HUES64 (cell line): ENCODE measurements around the gene LRBA.

ENCODE experiments used
- H3K27ac ChIP-seq: 2 replicates; pipeline ENCODE4 v1.7.0; 2013; ENCODE audit warnings: low read depth, low read length, inconsistent platforms
- H3K27me3 ChIP-seq: 2 replicates; pipeline ENCODE4 v1.6.1; 2013; ENCODE audit warnings: mild to moderate bottlenecking, low read length; ENCODE audit not compliant: insufficient read depth
- H3K36me3 ChIP-seq: 2 replicates; pipeline ENCODE4 v1.6.1; 2013; ENCODE audit warnings: mild to moderate bottlenecking, low read length; ENCODE audit not compliant: insufficient read depth
- H3K4me1 ChIP-seq: 2 replicates; pipeline ENCODE4 v1.6.1; 2013; ENCODE audit warnings: mild to moderate bottlenecking, low read length, moderate library complexity; ENCODE audit not compliant: insufficient read depth
- H3K4me3 ChIP-seq: 2 replicates; pipeline ENCODE4 v1.5.1; 2013; ENCODE audit warnings: mild to moderate bottlenecking, low read length, moderate library complexity
- H3K9ac ChIP-seq: 2 replicates; pipeline ENCODE4 v1.6.1; 2013; ENCODE audit warnings: mild to moderate bottlenecking, low read depth, low read length
- H3K9me3 ChIP-seq: 2 replicates; pipeline ENCODE4 v1.6.1; 2013; ENCODE audit warnings: low read depth, low read length; ENCODE audit not compliant: insufficient read depth
- WGBS: fragments of 150-250, 120-280 bp; methylation state at CpG from one replicate; pipeline ENCODE4 v1.1.7; 2013; ENCODE audit warnings: missing lambda C conversion rate; 5-methylcytosine and 5-hydroxymethylcytosine counted together

Gene LRBA

GRCh38 chr4:150906987-150907633 lies 108.0 kb downstream of the LRBA start:
- no peaks in the 10 kb centered on the region for H3K9me3 ChIP-seq
- H3K27ac ChIP-seq = no peak overlapping the region
- 0 out of 2 replicates have a peak, but pooled peaks cover 4% of the 10 kb centered on the region for H3K4me1 ChIP-seq
- WGBS = 96% methylated on average over 1 of the region's 3 CpGs
- H3K9ac ChIP-seq = no peak overlapping the region
- H3K27me3 ChIP-seq = no peaks in the 10 kb centered on the region
- H3K36me3 ChIP-seq = peaks cover 60% of the 10 kb centered on the region
- H3K4me3 ChIP-seq = no peak overlapping the region

DNA sequence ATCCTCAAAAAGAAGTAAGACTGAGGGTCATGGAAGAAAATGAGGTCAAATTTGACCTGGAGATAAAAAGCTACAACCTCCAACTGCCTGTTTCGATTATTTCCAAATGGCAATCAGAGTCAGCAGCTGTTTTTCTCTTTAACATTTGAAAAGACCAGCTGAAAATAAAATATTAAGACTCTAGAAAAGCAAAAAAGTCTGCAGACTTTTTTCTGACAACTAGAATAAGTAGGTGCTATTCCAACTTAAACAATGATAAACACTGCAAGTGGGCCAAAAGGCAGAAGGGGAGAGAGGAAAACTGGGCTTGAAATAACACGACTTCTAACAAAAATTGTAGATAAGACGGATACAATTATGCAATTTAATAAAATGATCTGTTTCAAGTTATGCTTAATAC lies 110.4 kb downstream of the LRBA start:
- Histone ChIP-seq H3K4me1 (0 out of 2 replicates have a peak, but pooled peaks cover 4% of the 10 kb centered on the region), H3K36me3 (peaks cover 56% of the 10 kb centered on the region), H3K27me3 (no peaks in the 10 kb centered on the region), H3K4me3 (no peak overlapping the region), H3K9ac (no peak overlapping the region), H3K27ac (no peak overlapping the region), H3K9me3 (no peaks in the 10 kb centered on the region)
- WGBS = 96% methylated on average over 2 of the region's 3 CpGs

DNA sequence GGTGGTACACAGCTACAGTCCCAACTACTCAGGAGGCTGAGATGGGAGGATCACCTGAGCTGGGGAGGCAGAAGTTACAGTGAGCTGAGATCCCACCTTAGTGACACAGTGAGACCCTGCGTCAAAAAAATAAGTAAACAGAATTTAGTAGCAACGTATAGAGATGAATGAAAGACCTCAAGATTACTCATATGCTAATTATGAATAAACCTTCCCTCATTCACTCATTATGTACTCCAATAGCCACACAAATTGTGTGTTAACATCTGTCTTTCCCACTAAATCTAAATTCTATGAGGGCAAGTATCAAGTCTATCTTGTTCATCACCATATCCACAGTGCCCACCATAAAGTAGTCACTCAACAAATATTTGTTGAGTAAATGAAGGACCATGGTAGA lies 111.5 kb downstream of the LRBA start:
- 94% methylated on average over 2 of the region's 2 CpGs for WGBS
- Histone ChIP-seq H3K27ac (no peak overlapping the region), H3K27me3 (no peaks in the 10 kb centered on the region), H3K9ac (no peak overlapping the region), H3K9me3 (no peaks in the 10 kb centered on the region), H3K4me3 (no peak overlapping the region), H3K36me3 (peaks cover 62% of the 10 kb centered on the region), H3K4me1 (0 out of 2 replicates have a peak, but pooled peaks cover 4% of the 10 kb centered on the region)

GRCh38 chr4:150896497-150896896 lies 118.6 kb downstream of the LRBA start:
- peaks cover 51% of the 10 kb centered on the region for H3K36me3 ChIP-seq
- no peaks in the 10 kb centered on the region for H3K27me3 ChIP-seq
- H3K4me1 ChIP-seq = no peaks in the 10 kb centered on the region
- H3K9ac ChIP-seq = no peak overlapping the region
- no CpG with 5 or more reads among the region's 1 CpG for WGBS
- H3K27ac ChIP-seq = no peak overlapping the region
- no peaks in the 10 kb centered on the region for H3K9me3 ChIP-seq
- H3K4me3 ChIP-seq = no peak overlapping the region

DNA sequence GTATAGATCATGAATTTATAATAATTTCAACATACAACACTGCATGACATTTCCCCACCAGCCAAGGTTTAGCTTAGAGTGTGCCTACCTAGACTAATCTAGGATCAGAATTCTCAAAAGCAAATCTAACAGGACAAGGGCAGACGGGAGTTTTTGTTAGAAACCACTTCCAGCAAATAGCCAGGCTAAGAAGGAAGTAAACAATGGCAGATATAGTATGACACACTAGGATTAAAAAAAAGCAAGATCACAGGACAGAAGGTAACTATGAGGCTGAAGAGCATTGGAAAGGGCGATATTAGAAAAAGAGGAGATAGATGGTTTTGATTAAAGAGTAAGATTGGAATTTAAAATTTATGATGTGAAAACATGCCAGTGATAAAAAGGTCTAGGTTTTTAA lies 124.8 kb downstream of the LRBA start:
- H3K9me3 ChIP-seq = no peaks in the 10 kb centered on the region
- no peaks in the 10 kb centered on the region for H3K27me3 ChIP-seq
- H3K9ac ChIP-seq = no peak overlapping the region
- H3K4me1 ChIP-seq = no peaks in the 10 kb centered on the region
- H3K4me3 ChIP-seq = no peak overlapping the region
- WGBS = 91% methylated on average over 2 of the region's 2 CpGs
- H3K36me3 ChIP-seq = peaks cover 13% of the 10 kb centered on the region
- no peak overlapping the region for H3K27ac ChIP-seq

GRCh38 chr4:150889306-150889705 lies 125.8 kb downstream of the LRBA start:
- Histone ChIP-seq H3K4me3 (no peak overlapping the region), H3K27me3 (no peaks in the 10 kb centered on the region), H3K36me3 (peaks cover 13% of the 10 kb centered on the region), H3K9ac (no peak overlapping the region), H3K27ac (no peak overlapping the region), H3K4me1 (no peaks in the 10 kb centered on the region), H3K9me3 (no peaks in the 10 kb centered on the region)
- 95% methylated on average over 4 of the region's 4 CpGs for WGBS

DNA sequence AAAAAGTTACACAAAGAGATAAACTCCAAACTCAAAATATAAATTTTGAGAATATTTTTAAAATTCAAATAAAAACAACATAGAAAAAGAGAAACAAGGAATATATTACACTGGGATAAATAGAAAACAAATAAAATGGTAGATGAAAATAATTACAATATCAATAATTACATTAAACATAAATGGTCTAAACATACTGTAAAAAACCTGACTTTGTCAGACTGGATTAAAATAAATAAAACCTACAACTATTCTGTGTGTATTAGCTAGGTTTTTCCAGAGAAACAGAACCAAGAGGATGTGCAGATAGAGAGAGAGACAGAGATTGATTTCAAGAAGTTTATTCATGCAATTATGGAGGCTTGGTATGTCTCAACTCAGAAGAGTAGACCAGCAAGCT lies 126.5 kb downstream of the LRBA start:
- H3K27me3 ChIP-seq = no peaks in the 10 kb centered on the region
- H3K27ac ChIP-seq = no peak overlapping the region
- no peaks in the 10 kb centered on the region for H3K4me1 ChIP-seq
- H3K9me3 ChIP-seq = no peaks in the 10 kb centered on the region
- no peak overlapping the region for H3K9ac ChIP-seq
- H3K36me3 ChIP-seq = peaks cover 10% of the 10 kb centered on the region
- H3K4me3 ChIP-seq = no peak overlapping the region

DNA sequence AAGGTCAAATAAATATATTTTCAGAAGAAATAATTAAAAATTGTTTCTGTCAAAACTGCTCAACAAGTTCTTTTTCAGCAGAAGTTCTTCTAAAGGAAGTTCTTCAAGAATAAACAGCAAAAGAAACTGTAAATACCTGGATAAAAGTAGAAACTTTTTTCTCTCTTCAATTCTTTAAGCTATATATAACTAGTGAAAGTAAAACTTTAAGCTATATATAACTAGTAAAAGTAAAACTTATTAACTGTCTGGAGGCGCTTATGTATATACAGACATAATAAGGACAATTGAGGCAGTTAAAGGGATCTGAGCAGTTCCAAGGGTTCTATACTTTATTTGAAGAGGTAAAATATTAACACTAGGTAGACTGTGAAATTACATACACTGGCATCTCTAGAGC lies 126.9 kb downstream of the LRBA start:
- Histone ChIP-seq H3K36me3 (peaks cover 10% of the 10 kb centered on the region), H3K9me3 (no peaks in the 10 kb centered on the region), H3K4me3 (no peak overlapping the region), H3K4me1 (no peaks in the 10 kb centered on the region), H3K27me3 (no peaks in the 10 kb centered on the region), H3K9ac (no peak overlapping the region), H3K27ac (no peak overlapping the region)
- 20% methylated on average over 1 of the region's 1 CpG for WGBS

GRCh38 chr4:150886597-150886996 lies 128.5 kb downstream of the LRBA start:
- Histone ChIP-seq H3K27ac (no peak overlapping the region), H3K4me1 (no peaks in the 10 kb centered on the region), H3K36me3 (peaks cover 10% of the 10 kb centered on the region), H3K4me3 (no peak overlapping the region), H3K9me3 (no peaks in the 10 kb centered on the region), H3K9ac (no peak overlapping the region), H3K27me3 (no peaks in the 10 kb centered on the region)
- WGBS = 100% methylated on average over 1 of the region's 1 CpG

DNA sequence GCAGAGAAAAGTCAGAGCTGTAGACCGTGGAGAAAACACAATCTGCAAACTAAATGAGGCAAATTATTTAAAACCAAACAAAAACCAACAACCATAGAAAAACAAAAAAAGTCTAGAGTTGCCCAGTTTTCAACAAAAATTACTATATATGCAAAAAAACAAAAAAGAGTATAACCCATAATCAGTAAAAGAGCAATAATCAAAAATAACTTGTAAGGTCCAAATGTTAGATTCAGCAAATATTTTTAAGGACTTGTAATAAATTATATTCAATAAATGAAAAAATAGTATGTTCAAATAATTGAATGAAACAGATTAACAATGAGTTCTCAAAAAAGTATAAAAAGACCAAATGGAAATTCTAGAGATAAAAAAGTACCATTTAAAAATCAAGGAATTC lies 130.5 kb downstream of the LRBA start:
- Histone ChIP-seq H3K27me3 (no peaks in the 10 kb centered on the region), H3K9me3 (no peaks in the 10 kb centered on the region; the same call in 1 of the 2 replicates), H3K27ac (no peak overlapping the region), H3K9ac (no peak overlapping the region), H3K36me3 (peaks cover 20% of the 10 kb centered on the region; the same call in 1 of the 2 replicates), H3K4me3 (no peak overlapping the region), H3K4me1 (no peaks in the 10 kb centered on the region)
- WGBS = 88% methylated on average over 1 of the region's 1 CpG

- no peak overlapping the region for H3K27ac ChIP-seq
- H3K9me3 ChIP-seq = no peaks in the 10 kb centered on the region; the same call in 1 of the 2 replicates
- H3K27me3 ChIP-seq = no peaks in the 10 kb centered on the region
- no peak overlapping the region for H3K9ac ChIP-seq
- WGBS = 73% methylated on average over 1 of the region's 1 CpG
- peaks cover 14% of the 10 kb centered on the region for H3K36me3 ChIP-seq
- H3K4me1 ChIP-seq = no peaks in the 10 kb centered on the region
- no peak overlapping the region for H3K4me3 ChIP-seq
These were observed 139.7 kb downstream of the LRBA start for GRCh38 chr4:150875367-150875766.
